Glomerular visceral epithelial cell (primary cell): ENCODE data around the gene KLHL36.
A peak's percentile ranks its signal among the peaks of the same experiment; 100 is the strongest.

Experiments
- DNase-seq: peaks from one replicate; pipeline ENCODE4 v3.0.0-alpha.2; 2016; ENCODE audit errors: extremely low spot score

The KLHL36 gene

GRCh38 chr16:84647828-84648594 is at the start of gene KLHL36:
Gene KLHL36 (plus strand): TSS chr16:84648511. CDS start chr16:84650868, 2,357 bp downstream.
- peak; percentile 45 for DNase-seq

- DNase-seq, result peak; percentile 74
Measured at GRCh38 chr16:84599521-84600202, 48.6 kb upstream of the KLHL36 start.

- no peak for DNase-seq
Measured at GRCh38 chr16:84600343-84601229, 47.7 kb upstream of the KLHL36 start.

GRCh38 chr16:84603140-84603816 is 45.0 kb upstream of the KLHL36 start:
- peak; percentile 92 for DNase-seq

GRCh38 chr16:84603940-84604339 is 44.4 kb upstream of the KLHL36 start:
- DNase-seq, result no peak

GRCh38 chr16:84604477-84605013 is 43.8 kb upstream of the KLHL36 start:
- DNase-seq, result no peak

- no peak for DNase-seq
Measured at GRCh38 chr16:84605339-84605848, 42.9 kb upstream of the KLHL36 start.

- DNase-seq, result no peak
Measured at GRCh38 chr16:84606081-84606875, 42.0 kb upstream of the KLHL36 start.

GRCh38 chr16:84607061-84607460 is 41.2 kb upstream of the KLHL36 start:
- no peak for DNase-seq

GRCh38 chr16:84607694-84608093 is 40.6 kb upstream of the KLHL36 start:
- DNase-seq, result no peak

GRCh38 chr16:84608282-84608681 is 40.0 kb upstream of the KLHL36 start:
- DNase-seq, result no peak

GRCh38 chr16:84609563-84610177 is 38.6 kb upstream of the KLHL36 start:
- DNase-seq, result no peak

GRCh38 chr16:84610376-84610775 is 37.9 kb upstream of the KLHL36 start:
- no peak for DNase-seq

- DNase-seq, result no peak
Measured at GRCh38 chr16:84611041-84611440, 37.3 kb upstream of the KLHL36 start.

- DNase-seq, result no peak
Measured at GRCh38 chr16:84612686-84613085, 35.6 kb upstream of the KLHL36 start.

GRCh38 chr16:84613408-84614072 is 34.8 kb upstream of the KLHL36 start:
- no peak for DNase-seq

GRCh38 chr16:84614073-84614459 is 34.2 kb upstream of the KLHL36 start:
- DNase-seq, result no peak

- DNase-seq, result no peak
Measured at GRCh38 chr16:84614623-84614967, 33.7 kb upstream of the KLHL36 start.
